ENCODE results near the gene SGCA. TPM values are rescaled to one million over a fixed set of nuclear protein-coding genes. Genes with fewer than 3 reads are reported as not detected.

SGCA gene
- total and polyA plus RNA-seq, 2 of the 8 experiments (the other 6 are each of a cell fraction or from before 2014, with no cell fraction given): 0.12 TPM; not detected in 1

- no peak overlapping the region for H3K23ac ChIP-seq (ENCODE audit: insufficient read length)
- no peak overlapping the region for H4K8ac ChIP-seq (ENCODE audit: extremely low read depth, insufficient read depth, low read length)
- no peak overlapping the region for H4K91ac ChIP-seq (replicated peaks; ENCODE audit: insufficient read length, low read length)
- no peak overlapping the region for H3K14ac ChIP-seq (ENCODE audit: insufficient read length)
- H3K79me1 ChIP-seq (ENCODE audit: low read depth, low read length): no peaks in the 10 kb centered on the region
- H3K4me3 ChIP-seq (ENCODE audit: extremely low read depth in 1 of 4, insufficient read depth in 2 of 4, low read depth in 3 of 4, low read length in 4 of 4): no peak overlapping the region
- H3K36me3 ChIP-seq (ENCODE audit: control insufficient read depth in 2 of 4, insufficient read depth in 4 of 4, low read length in 3 of 4): no peaks in the 10 kb centered on the region; a peak in 1 of 8 replicates
- WGBS, 2 experiments (ENCODE audit: extremely low coverage in 1 of 2, insufficient coverage in 1 of 2, insufficient read length in 1 of 2, insufficient replicate concordance in 2 of 2, low coverage in 1 of 2, low lambda C conversion rate in 2 of 2, missing lambda C conversion rate in 1 of 2): 93% methylated on average over 8 of the region's 8 CpGs; no CpG with 5 or more reads in 1 of the 2 experiments
- H3K9me3 ChIP-seq (ENCODE audit: insufficient read depth in 2 of 2, low read depth in 1 of 2, low read length in 1 of 2): peaks cover 9 to 18% of the 10 kb centered on the region in 2 experiments
- no peaks in the 10 kb centered on the region for H3K23me2 ChIP-seq (ENCODE audit: low read depth, low read length)
- no peak overlapping the region; the same call in 1 of the 2 replicates for H2AFZ ChIP-seq (ENCODE audit: low read length)
- DNase-seq (ENCODE audit: low read depth in 1 of 2, low spot score in 2 of 2): no peak
- no peak overlapping the region for H4K5ac ChIP-seq (ENCODE audit: insufficient read length, low read depth, low read length)
- H3K4me1 ChIP-seq (replicated peaks in 1 of 4; ENCODE audit: control insufficient read depth in 3 of 4, insufficient read depth in 4 of 4, low read length in 3 of 4): peaks cover 2 to 7% (median 6%) of the 10 kb centered on the region in 4 experiments; a peak in 6 of 7 replicates
- H2BK15ac ChIP-seq (ENCODE audit: low read length): no peak overlapping the region
- H3K27ac ChIP-seq (ENCODE audit: low read depth, low read length): no peak overlapping the region
- H2BK12ac ChIP-seq (ENCODE audit: low read depth, low read length): no peak overlapping the region
- H3K4ac ChIP-seq (replicated peaks; ENCODE audit: insufficient read length, low read depth, low read length): no peak overlapping the region
- POLR2A ChIA-PET (ENCODE audit: partially characterized antibody): no interaction called here
- H2BK20ac ChIP-seq (ENCODE audit: low read length): no peak overlapping the region
- no peak overlapping the region for H3K18ac ChIP-seq (ENCODE audit: extremely low read depth, low read length)
- CTCF ChIA-PET (ENCODE audit: partially characterized antibody): interaction anchor here (0.7 to 24.4 kb wide), 6 partner anchors 10 to 103 kb away, joined by 3 to 1349 read pairs (median 5); partner anchors contain the start of gene TMEM92
- no peak for FAIRE-seq
- H3K4me2 ChIP-seq (ENCODE audit: insufficient read depth in 1 of 2, low read depth in 2 of 2, low read length in 2 of 2): no peak overlapping the region
- no peaks in the 10 kb centered on the region for H3K79me2 ChIP-seq (ENCODE audit: control insufficient read depth in 1 of 2, insufficient read depth in 2 of 2, low read length in 2 of 2)
- H2AK5ac ChIP-seq (ENCODE audit: low read depth, low read length): no peak overlapping the region
- H4K20me1 ChIP-seq (replicated peaks in 1 of 2; ENCODE audit: control insufficient read depth in 1 of 2, insufficient read depth in 2 of 2, low read length in 2 of 2): no peaks in the 10 kb centered on the region
- no peak overlapping the region for H3K9ac ChIP-seq (replicated peaks in 1 of 4; ENCODE audit: extremely low read depth in 1 of 4, low read depth in 3 of 4, low read length in 3 of 4)
- H2BK5ac ChIP-seq (ENCODE audit: low read depth, low read length): no peak overlapping the region
- H2BK120ac ChIP-seq (replicated peaks; ENCODE audit: low read depth, low read length): no peak overlapping the region
- no peaks in the 10 kb centered on the region; a peak in 1 of 7 replicates for H3K27me3 ChIP-seq (replicated peaks in 1 of 4; ENCODE audit: control insufficient read depth in 3 of 4, extremely low read depth in 1 of 4, insufficient read depth in 3 of 4, low read length in 3 of 4)
- no peak overlapping the region for H3K56ac ChIP-seq (replicated peaks; ENCODE audit: insufficient read length, low read depth, low read length)
- TF ChIP-seq SP1 (IDR thresholded peaks at IDR 0.05; ENCODE audit: low read depth, low read length) (no peak), GTF2F1 (IDR thresholded peaks at IDR 0.05; ENCODE audit: borderline replicate concordance, low read depth, low read length) (no peak), USF2 (IDR thresholded peaks at IDR 0.05; ENCODE audit: low read length) (no peak)
These were observed 56.2 kb downstream of the SGCA start for GRCh38 chr17:50221864-50222545.
